NOMO-1 (cell line): ENCODE data around the gene TMPRSS3.

Experiments used
- DNase-seq, 2 experiments: peaks; one replicate each; lab custom pipeline; 2025; ENCODE audit not compliant: unreplicated experiment in 2 of 2; lab: John Stamatoyannopoulos, UW

TMPRSS3 gene

DNA sequence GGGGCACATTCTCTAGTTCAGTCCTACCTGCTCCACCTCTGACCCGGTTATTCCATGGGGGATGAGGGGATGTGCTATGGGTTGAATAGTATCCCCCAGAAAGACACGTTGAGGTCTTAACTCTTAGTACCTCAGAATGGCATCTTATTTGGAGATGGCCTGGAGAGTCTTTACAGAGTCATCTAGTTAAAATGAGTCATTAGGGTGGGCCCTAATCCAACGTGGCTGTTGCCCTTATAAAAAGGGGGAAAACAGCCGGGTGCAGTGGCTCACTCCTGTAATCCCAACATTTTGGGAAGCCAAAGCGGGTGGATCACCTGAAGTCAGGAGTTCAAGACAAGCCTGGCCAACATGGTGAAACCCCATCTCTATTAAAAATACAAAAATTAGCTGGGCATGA, 5.7 kb downstream of the TMPRSS3 start:
- no peak for DNase-seq

DNA sequence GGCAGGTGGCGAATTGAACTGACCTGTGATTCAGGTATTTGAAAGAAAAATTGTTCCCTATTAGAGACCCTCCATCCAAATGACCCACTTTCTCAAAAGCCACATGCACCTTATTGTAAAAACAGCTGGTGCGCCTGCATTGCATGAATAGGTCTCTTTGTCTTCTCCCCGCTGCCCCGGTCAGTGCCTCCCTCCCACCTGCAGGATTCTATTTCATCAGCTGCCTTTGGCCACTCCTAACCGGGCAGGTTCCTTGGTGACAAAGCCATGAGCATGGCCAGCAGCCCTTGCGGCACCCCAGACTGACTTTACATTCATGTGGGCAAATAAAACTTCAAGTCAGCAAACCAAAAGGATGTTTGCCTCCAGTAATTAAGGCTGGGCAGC, 6.4 kb downstream of the TMPRSS3 start:
- DNase-seq = no peak

DNA sequence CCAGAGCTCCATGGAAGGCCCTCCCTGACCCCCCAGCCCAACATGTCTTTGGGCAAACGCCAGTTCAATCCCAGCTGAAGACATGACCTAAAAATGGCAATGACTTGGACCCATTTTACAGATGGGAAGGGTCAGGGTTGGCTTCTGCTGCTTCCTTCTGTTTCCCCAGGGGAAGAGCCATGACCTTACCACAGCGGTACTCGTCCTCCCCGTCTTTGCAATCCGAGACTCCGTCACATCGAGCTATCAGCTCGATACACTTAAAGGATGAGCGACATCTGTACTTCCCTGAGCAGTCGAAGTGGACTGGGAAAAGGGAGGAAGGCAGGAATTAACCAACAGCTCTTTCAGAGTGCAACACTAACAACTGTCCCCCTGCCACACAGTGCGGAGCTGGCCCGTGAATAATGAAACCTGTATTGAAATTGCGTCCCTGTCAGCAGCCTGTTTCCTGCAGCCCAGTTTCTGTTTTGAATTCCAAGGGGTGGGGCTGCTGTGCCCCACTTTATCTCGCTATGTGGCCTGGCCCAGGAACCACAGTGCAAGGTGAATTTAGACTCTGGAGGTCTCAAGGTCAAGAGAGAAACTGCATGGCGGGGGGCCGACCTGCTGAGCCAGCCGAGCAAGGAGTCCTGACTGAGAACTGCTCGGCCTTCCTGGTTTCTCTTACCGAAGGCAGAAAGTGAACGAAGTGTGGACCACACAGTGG, 7.0 kb downstream of the TMPRSS3 start:
- no peak for DNase-seq

DNA sequence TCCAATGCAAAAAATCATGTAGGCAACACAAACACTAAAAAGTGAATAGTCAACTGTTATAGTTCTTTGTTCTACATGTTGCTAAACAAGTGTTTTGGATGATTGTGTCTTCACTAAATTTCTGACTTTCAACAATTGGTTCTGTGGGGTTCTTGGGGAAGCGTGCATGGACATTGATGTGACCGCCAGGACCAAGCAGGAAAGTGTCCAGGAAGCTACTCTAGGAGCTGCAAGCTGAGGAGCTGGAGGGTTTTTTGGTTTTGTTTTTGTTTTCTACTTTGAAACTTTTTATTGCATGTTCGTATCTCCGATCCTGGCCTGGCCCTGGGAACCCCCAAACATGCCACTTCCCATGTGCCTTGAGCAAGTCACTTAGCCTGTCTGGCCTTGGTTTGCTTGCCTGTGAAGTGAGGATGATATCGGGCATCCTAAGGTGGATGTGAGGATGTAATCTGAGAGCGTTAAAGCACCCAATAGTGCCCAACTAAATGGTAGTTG, 8.0 kb downstream of the TMPRSS3 start:
- DNase-seq = no peak

DNA sequence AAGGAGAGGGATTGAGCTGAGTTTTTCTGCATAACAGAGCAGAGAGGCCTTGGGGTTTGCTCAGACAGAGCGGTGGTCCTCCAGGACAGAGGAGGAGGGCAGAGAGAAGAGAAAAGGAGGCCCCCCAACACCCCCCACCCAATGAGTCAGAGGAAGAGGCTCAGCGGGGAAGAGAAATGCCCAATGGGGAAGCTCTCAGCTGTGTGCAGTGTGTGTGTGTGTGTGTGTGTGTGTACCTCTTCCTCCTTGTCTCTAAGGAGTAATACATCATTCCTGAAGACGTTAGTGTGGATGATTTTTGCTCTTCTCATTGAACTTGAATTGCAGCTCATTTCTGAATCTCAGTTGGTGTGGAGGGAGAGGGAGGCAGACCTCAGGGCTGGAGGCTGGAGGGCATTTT, 8.7 kb downstream of the TMPRSS3 start:
- DNase-seq = peak; percentile 17 to 35

DNA sequence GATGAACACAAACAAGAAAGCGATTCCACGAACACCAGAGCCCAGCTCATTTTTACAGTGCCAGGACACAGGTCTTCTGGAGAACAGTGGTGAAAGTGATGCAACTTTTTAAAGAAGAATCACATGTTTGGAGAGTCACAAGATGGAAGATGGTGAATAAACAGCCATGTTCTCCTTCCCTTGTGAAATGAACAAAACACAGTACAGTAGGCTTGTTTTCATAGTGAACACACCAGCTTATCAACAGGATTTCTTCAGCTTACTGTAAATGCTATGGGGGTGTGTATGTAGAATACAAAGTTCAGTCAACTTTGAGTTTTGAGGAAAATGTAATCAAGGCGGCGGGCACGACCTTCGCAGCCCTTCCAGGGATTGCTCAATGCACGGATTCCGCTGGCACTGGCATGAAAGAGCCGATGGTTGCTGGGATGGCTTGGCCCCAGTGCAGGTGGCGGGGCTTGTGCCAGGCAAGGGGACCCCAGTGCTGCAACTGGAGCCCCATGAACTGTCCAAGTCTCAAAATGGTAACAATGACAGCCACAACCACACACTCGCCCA, 9.7 kb downstream of the TMPRSS3 start:
- DNase-seq = no peak

DNA sequence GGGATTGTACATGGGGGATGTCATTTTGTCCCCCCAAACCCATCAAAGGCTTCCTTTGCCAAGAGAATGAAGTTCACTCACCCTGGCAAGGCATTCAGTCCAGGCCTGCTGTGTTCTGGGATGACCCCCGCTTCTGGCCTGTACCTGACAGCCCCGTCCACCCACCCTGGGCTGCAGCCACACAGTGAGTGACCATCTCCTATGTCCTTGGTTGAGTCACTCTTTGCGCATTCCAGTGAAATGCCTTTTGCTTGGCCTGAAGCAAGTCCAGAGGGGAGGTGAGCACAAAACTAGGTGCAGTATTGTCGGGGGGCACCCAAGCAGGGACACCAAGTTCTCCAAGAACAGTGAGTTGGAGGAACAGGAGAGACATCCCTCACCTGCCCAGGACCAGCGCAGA, 10.2 kb downstream of the TMPRSS3 start:
- no peak for DNase-seq

DNA sequence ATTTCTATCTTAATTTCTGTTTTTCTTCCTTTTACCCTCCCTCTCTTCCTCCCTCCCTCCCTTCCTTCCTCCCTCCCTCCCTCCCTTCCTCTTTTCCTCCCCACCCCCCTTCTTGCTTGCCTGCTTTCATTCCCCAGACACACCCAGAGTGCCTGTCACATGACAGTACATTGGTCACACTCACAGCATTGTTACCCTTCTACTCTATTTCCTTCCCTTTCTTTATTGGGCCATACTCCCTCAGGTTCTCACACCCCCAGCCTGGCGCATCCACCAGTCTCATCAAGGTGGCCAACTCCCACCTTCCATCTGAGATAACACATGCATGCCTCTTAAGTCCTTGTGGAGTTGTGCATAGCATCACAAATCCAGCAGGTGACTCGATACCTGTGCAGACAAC, 10.9 kb downstream of the TMPRSS3 start:
- DNase-seq = peak; percentile 7 to 14

DNA sequence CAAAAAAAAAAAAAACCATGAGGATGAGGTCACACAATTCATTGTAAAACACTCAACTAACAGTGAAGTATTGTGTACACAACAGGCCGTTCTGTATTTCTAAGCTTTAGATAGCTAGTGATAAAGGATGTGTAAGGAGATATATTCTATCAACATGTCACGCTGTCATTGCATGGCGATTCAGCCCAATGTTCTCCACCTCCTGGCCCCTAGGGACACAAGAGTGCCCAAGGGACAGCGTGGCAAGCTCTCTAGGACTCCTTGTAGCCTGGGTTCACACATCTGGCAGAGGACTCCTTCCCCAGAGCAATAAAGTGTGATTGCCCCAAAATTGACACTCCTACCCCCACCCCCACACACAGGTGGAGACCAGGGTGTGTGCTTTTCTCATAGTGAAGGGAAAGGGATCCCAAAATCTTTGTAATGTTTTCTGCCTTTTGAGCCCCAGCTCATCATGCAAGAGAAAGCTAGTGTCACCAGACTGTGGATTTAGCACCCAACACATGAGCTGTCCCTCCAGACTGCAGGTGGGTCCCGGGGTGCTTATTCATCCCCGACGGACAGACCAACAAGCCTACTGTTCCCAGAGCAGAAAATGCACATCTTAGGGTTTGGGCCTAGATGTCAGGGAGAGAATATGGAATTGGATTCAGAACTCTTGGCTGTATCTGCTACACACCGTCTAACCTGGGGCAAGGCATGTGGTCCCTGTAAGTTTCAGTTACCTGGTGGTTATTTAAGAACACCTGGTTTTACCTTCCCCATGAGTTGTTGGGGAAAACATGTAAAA, 11.5 kb downstream of the TMPRSS3 start:
- no peak for DNase-seq

DNA sequence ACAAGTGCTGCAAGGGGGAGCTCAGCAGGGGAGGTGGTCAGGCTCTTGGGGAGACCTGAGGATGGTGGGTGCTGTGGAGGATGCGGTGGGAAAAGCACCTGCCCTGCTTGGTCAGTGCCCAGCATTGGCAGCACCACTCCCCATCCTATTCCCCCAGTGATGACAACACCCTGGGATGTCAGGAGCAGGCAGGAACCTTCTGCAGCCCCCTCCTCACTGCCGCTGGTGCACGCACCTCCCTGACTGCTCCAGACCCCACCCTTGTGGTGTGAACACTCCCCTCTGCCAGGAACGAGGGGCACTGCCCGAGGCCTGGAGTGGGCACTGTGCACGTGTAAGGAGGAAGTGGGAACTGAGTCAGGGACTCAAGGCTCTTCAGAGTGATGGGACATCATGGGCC, 12.5 kb downstream of the TMPRSS3 start:
- no peak for DNase-seq

DNA sequence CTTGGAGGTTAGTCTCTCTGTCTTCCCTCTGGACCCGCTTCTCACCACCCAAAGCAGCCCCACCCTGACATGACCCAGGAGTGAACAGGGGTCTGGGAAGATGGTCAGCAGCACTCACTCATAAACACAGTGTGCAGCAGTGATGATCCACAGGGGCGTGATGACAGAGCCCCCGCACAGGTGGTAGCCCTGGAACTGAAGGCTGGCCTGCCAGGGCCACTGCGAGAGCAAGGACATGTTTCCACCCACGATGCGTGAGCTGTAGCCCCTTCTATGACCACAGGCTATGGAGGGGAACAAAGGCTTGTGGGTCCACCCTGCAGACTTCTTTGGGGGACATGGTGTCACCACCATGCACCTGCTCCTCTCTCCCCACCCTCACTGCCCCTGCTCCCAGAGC, 12.9 kb downstream of the TMPRSS3 start:
- DNase-seq = no peak

DNA sequence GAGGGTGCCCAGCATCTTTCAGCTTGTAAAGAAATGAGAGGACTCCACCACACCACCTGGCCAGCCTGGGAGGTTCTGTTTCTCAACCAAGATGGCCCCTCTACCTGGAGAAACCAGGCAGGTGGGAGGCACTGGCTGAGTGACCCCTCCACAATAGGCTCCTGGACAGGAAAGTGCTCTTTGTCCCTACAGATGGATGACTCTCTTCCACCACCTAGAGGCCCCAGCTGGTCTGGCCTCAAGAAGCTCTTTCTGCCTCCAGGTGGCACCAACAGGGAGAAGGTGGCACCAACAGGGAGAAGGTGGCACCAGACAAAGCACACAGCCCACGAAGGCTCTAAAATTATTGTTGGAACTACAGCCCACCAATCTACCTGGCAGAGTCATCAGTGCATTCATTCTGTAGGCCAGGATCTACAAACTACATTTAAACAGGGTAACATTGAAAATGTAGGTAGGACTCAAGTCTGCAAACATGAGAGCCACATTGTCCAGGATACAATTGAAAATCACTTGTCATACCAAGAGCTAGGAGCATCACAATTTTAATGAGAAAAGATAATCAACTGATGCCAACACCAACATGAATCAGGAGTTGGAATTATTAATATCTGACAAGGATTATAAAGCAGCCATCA, 14.4 kb downstream of the TMPRSS3 start:
- peak; percentile 16 to 22 for DNase-seq

DNA sequence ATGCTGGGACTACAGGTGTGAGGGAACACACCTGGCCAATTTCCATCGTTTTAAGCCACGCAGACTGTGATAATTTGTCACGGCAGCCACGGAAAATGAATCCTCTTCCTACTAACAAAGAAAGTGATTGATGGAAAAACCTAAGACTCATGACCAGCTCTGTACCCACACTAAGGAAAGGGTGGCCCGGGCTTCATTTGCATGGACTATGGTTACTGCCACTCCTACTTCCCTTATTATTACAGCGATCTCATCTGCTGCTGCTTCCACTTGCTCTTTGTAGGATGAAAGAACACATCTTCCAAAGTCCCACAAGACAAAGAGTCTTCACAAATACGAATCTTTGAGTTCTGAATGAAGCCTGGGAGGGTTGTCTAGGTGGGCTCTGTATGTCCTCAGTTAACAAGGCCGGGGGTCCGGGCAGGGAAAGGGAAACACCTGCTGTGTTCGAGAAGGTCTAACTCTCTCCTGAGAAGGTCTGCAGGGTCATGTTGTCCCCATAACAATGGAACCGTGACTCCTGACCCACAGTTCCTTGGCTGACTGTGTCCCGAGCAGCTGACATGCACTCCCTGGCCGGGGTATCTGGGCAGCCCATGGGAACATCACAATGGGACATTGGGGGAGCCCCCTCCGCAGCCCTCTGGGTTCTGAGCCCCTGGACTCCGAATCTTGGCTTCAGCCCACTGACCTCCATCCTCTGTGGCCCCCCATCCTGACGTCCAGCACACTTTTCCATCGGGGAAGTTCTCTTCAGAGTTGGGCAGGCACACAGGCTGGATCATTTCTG, 16.2 kb downstream of the TMPRSS3 start:
- DNase-seq = peak in 1 of 2 experiments; percentile 0

DNA sequence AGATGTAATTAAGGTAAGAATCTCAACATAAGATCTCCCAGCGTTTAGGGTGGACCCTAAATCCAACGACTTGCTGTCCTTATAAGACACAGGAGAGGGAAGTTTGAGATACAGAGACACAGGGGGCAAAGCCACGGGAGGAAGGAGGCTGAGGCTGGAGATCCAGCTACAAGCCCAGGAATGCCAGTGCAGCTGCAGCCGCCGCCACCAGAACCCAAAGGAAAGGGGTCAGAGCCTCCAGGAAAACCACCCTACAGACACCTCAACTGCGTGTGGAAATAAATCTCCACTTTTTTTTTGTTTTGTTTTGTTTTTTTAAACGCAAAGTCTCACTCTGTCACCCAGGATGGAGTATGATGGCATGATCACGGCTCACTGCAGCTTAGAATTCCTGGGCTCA, 17.4 kb downstream of the TMPRSS3 start:
- DNase-seq = no peak

DNA sequence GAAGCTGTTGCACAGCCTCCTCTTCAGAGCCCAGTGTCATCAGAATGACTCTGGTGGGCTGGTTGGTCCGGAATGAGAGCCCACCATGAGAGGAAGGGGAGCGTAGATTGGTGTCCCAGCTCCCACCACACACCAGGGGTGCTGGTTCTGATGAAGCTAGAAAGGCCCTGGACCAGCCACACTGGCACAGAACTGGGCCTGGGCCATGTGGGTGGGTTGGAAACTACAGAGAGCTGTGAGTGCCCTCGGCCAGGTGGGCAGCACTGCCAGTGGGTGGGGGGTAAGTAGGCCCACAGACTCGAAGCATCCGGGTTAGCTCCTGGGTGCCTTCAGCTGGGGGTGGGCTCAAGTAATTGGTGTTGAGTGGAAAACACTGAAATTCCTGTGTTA, 17.9 kb downstream of the TMPRSS3 start:
- DNase-seq = no peak

DNA sequence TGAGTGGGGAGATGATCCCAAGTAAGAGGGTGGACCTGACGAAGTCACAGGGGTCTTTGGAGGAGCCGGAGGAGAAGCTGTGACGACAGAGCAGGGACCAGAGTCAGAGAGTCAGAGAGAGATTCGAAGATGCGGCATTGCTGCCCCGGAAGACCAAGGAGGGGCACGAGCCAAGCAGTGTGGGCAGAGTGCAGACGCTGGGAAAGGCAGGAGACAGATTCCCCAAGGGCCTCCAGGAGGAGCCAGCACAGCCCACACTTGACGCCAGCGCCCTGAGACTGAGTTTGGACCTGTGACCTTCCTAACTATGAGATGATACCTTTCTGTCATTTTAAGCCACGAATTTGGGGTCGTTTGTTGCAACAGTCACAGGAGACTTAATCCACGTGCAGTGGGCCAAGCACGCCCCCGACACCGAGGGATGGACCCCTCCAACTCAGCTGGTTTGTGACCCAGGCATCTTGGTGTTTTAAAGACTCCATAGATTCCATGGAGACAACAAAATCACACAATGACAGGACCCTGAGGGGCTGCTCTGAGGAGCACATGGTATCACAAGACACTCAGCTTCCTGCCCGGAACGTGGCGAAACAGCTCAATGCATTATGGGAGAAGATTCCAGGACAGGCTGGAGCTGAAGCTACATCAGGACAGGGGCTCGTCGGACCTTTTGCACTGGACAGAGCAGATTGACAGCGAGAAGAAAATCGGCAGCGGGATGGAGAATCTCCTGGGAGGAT, 18.5 kb downstream of the TMPRSS3 start:
- DNase-seq = no peak

DNA sequence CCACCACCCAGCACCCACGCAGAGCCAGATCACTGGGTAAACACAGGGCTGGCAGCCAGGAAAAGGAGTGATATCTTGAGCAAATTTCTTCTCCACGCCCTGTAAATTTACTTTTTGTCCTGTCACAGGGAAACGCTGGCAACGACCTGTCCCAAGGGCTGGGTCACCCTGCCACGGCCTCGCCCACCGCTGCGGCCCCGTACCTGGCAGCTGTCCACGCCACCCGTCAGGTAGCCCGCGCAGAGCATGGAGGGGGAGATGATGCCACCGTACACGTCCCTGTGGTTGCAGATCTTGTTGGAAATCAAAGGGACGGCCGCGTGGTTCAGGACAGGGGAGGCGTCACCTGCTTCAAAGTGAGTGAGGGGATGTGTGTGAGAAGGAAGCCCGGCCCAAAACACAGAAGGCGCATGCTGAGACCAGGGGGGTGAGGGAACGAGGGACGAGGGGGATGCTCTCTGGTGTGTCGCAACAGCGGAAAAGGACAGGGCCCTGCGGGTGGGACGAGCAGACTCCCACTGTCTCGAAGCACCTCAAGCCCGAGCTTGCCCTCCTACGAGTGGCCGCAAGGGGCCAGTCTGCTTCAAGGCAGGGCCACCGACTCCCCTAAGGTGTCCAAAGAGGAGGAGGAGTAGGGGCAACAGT, 19.4 kb downstream of the TMPRSS3 start:
- no peak for DNase-seq

DNA sequence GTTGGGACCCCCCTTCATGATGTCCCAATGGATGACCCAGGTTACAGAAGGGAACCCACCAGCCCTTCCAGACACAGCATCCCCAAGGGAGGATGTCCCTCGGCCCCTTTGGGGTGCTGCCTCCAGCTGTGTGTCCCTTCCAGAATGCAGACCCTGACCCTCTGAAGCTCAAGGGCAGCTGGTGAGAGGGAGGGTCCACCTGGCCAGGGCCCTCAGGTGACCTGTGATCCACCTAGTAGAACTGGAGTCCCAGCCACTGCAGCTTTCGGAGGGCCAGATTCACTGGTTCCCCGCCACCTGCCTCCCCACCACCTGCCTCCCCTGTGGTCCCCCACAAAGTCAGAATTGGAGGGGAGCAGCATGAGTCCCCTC, 19.9 kb downstream of the TMPRSS3 start:
- DNase-seq = no peak

DNA sequence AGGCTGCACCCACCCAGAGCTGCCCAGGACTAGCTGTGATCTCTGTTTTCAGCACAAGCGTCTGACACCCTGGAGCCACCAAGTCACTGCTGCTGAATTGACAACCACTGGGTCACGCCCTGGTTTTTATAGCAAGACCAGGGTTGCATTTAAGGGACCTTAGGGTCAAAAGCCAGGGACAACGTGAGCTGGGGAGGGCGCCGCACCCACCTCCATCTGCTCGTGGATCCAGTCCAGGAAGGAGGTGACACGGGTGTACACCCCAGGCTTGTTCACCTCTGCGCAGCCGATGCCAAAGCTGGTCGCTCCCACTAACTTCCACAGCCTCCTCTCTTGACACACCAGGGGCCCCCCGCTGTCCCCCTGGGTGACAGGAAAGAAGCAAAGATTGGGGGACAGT, 20.3 kb downstream of the TMPRSS3 start:
- no peak for DNase-seq
